MCF 10A (cell line): ENCODE results near the gene MYL6B. TPM values are rescaled to one million over a fixed set of nuclear protein-coding genes. Genes with fewer than 3 reads are reported as not detected.

Source experiments
- BruUV-seq: library from RNA; stranded (reverse); fragments of 400-500 nt; replicated peaks from 2 replicates; lab custom pipeline; 2021; lab: Mats Ljungman, UMichigan
- CTCF ChIA-PET: fragments of 300-600 bp; sonication (Branson Sonifier 250); formaldehyde crosslinking; extraction: SDS; loops from one replicate; lab custom pipeline; 2021; ENCODE audit warnings: antibody characterized with exemption, inconsistent platforms; lab: Yijun Ruan, JAX
- POLR2A ChIA-PET: fragments of 300-600, 350-650 bp; sonication (Branson Sonifier 250); formaldehyde crosslinking; extraction: SDS; loops from one replicate; lab custom pipeline; 2020; ENCODE audit warnings: antibody characterized with exemption, inconsistent platforms; lab: Yijun Ruan, JAX
- DNase-seq: peaks from one replicate; pipeline ENCODE4 v3.0.0-alpha.2; 2018; ENCODE audit not compliant: unreplicated experiment
- H3K27ac Mint-ChIP-seq: one replicate; pipeline ENCODE4 v1.8.0; 2022; ENCODE audit warnings: mild to moderate bottlenecking, low read depth, mixed read lengths; ENCODE audit not compliant: unreplicated experiment
- H3K27me3 Mint-ChIP-seq: one replicate; pipeline ENCODE4 v1.8.0; 2022; ENCODE audit warnings: mixed read lengths; ENCODE audit not compliant: insufficient read depth, unreplicated experiment
- H3K36me3 Mint-ChIP-seq: one replicate; pipeline ENCODE4 v1.8.0; 2022; ENCODE audit warnings: mild to moderate bottlenecking, moderate library complexity, mixed read lengths; ENCODE audit not compliant: insufficient read depth, unreplicated experiment
- H3K4me1 Mint-ChIP-seq: one replicate; pipeline ENCODE4 v1.8.0; 2022; ENCODE audit warnings: mixed read lengths; ENCODE audit not compliant: insufficient read depth, unreplicated experiment
- H3K4me3 Mint-ChIP-seq: one replicate; pipeline ENCODE4 v1.8.0; 2022; ENCODE audit warnings: mild to moderate bottlenecking, moderate library complexity, mixed read lengths; ENCODE audit not compliant: unreplicated experiment
- H3K9me3 Mint-ChIP-seq: one replicate; pipeline ENCODE4 v1.8.0; 2022; ENCODE audit warnings: mixed read lengths; ENCODE audit not compliant: unreplicated experiment
- CTCF ChIP-seq: fragments of 200-600 bp; IDR thresholded peaks from one replicate; pipeline ENCODE4 v1.8.0; 2022; ENCODE audit warnings: antibody characterized with exemption, mild to moderate bottlenecking; ENCODE audit not compliant: unreplicated experiment
- intact Hi-C: fragments of 100-400 bp; cut with micrococcal nuclease; formaldehyde crosslinking; loops from 2 replicates; pipeline ENCODE4 v1.14.1; 2022
- total RNA-seq: library from RNA; stranded (reverse); gene quantifications from 2 replicates; pipeline ENCODE4 v1.2.3, GENCODE V29; 2022

The MYL6B gene
- total RNA-seq, 1 experiment from 2014 or later, result 46.0 TPM

GRCh38 chr12:56103823-56104108, 48.6 kb upstream of the MYL6B start:
- TSS peak; percentile 83 for BruUV-seq
- POLR2A ChIA-PET, result interaction anchor here (0.6 to 10.0 kb wide), 32 partner anchors 9 to 1823 kb away, joined by 3 to 249 read pairs (median 6); partner anchors contain the start of genes DNAJC14, ERBB3, ESYT1 and HNRNPA1
- Mint-ChIP-seq H3K9me3 (no peaks in the 10 kb centered on the region), H3K27me3 (no peaks in the 10 kb centered on the region), H3K4me3 (peak overlapping the region; percentile 97), H3K36me3 (peaks cover 44% of the 10 kb centered on the region), H3K4me1 (peaks cover 9% of the 10 kb centered on the region), H3K27ac (peak overlapping the region; percentile 95)
- DNase-seq, result no peak
- intact Hi-C loops, result loop anchor here (1.0 kb wide), 2 partner anchors 24 to 56 kb away; no protein-coding TSS in a partner anchor
- CTCF ChIA-PET, result interaction anchor here (0.7 to 3.4 kb wide), 7 partner anchors 14 to 167 kb away, joined by 3 to 24 read pairs (median 4); partner anchors contain the start of gene ZC3H10
- TF ChIP-seq CTCF, result no peak

- ChIA-PET POLR2A (interaction anchor here (0.6 to 10.0 kb wide), 37 partner anchors 8 to 1823 kb away, joined by 3 to 249 read pairs (median 5); partner anchors contain the start of genes DGKA, DNAJC14, ERBB3 and ESYT1), CTCF (interaction anchor here (0.6 to 3.4 kb wide), 11 partner anchors 9 to 1696 kb away, joined by 3 to 24 read pairs (median 4); partner anchors contain the start of gene ZC3H10)
- TF ChIP-seq CTCF, result no peak
- intact Hi-C loops, result loop anchor here (1.0 kb wide), 1 partner anchor 57 kb away; no protein-coding TSS in a partner anchor
- BruUV-seq, result no TSS peak
- Mint-ChIP-seq H3K9me3 (no peaks in the 10 kb centered on the region), H3K36me3 (peaks cover 49% of the 10 kb centered on the region), H3K4me3 (peak within 1 kb of the TSS; percentile 97), H3K27me3 (no peaks in the 10 kb centered on the region), H3K4me1 (peaks cover 9% of the 10 kb centered on the region), H3K27ac (peak within 1 kb of the TSS; percentile 95)
- peak; percentile 99 for DNase-seq
These were observed 48.1 kb upstream of the MYL6B start, which contains the start of gene PA2G4 for GRCh38 chr12:56104109-56104814. Gene PA2G4 (plus strand): TSS chr12:56104559. CDS start chr12:56104738, 179 bp downstream.

GRCh38 chr12:56104815-56105608, 47.4 kb upstream of the MYL6B start:
- ChIA-PET CTCF (interaction anchor here (0.6 to 3.4 kb wide), 12 partner anchors 8 to 368 kb away, joined by 3 to 24 read pairs (median 4); partner anchors contain the start of genes RAB5B and ZC3H10), POLR2A (interaction anchor here (0.6 to 10.0 kb wide), 33 partner anchors 7 to 366 kb away, joined by 3 to 249 read pairs (median 5); partner anchors contain the start of genes DGKA, DNAJC14, ERBB3 and ESYT1)
- TF ChIP-seq CTCF, result no peak
- DNase-seq, result peak; percentile 21
- peak overlapping the region; percentile 95 for H3K27ac Mint-ChIP-seq
- peak overlapping the region; percentile 97 for H3K4me3 Mint-ChIP-seq
- H3K9me3 Mint-ChIP-seq, result no peaks in the 10 kb centered on the region
- intact Hi-C loops, result loop anchor here (1.0 kb wide), 1 partner anchor 58 kb away; no protein-coding TSS in a partner anchor
- H3K27me3 Mint-ChIP-seq, result no peaks in the 10 kb centered on the region
- peaks cover 9% of the 10 kb centered on the region for H3K4me1 Mint-ChIP-seq
- H3K36me3 Mint-ChIP-seq, result peaks cover 54% of the 10 kb centered on the region
- no TSS peak for BruUV-seq
